ENCODE measurements around the gene PRR12. TPM values are rescaled to one million over a fixed set of nuclear protein-coding genes. Genes with fewer than 3 reads are reported as not detected.

Gene PRR12
- total and polyA plus RNA-seq, 9 of the 15 experiments (the other 6 are each of a cell fraction or from before 2014, with no cell fraction given): 0.01 to 21.1 (median 0.98) TPM

DNA sequence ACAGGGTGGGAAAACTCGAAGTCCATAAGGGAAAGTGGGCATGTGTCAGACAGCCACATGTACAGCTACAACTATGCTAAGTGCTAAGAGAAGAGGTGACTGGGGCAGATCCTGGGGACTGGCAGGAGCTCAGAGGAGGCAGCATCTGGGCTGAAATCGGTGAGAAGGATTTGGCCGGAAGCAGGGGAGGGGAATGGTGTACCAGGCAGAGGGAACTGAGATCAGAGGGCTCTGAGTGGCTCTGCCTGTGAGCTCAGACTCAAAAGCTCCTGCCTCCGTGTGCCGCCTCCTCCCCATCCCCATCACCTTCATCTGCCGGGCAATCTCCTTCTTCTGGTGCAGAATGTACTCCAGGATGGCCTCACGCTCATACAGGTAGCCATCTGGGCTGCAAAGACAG is 32.4 kb upstream of the PRR12 start:
- Histone ChIP-seq H3K9me1 (ENCODE audit: control insufficient read depth, insufficient read depth, low read length) (no peaks in the 10 kb centered on the region), H3K4me3 (no peak overlapping the region), H3K4me1 (replicated peaks in 1 of 2; ENCODE audit: control insufficient read depth in 2 of 2, insufficient read depth in 2 of 2, low read length in 2 of 2) (peaks cover 12 to 39% of the 10 kb centered on the region in 2 experiments), H3K27ac (ENCODE audit: extremely low read depth, low read depth, low read length) (no peak overlapping the region), H3K79me2 (ENCODE audit: control insufficient read depth, insufficient read depth, low read length) (peaks cover 17% of the 10 kb centered on the region), H3K27me3 (ENCODE audit: control insufficient read depth in 2 of 2, insufficient read depth in 2 of 2, low read length in 2 of 2) (no peaks in the 10 kb centered on the region), H3K4me2 (ENCODE audit: insufficient read depth, low read length) (no peak overlapping the region), H2AFZ (ENCODE audit: low read depth, low read length) (no peak overlapping the region), H4K20me1 (replicated peaks; ENCODE audit: control insufficient read depth, insufficient read depth, low read length) (no peaks in the 10 kb centered on the region; the same call in 1 of the 2 replicates), H3K36me3 (ENCODE audit: control insufficient read depth, insufficient read depth, low read length) (peaks cover 70% of the 10 kb centered on the region), H3K9ac (ENCODE audit: insufficient read depth in 1 of 2, low read depth in 2 of 2, low read length in 2 of 2) (no peak overlapping the region; a peak in 1 of 4 replicates), H3K9me3 (replicated peaks; ENCODE audit: control insufficient read depth, insufficient read depth, low read depth, low read length) (no peaks in the 10 kb centered on the region)
- in situ Hi-C loops (cut with MboI): no loop called here
- 82% methylated on average over 5 of the region's 7 CpGs for WGBS (ENCODE audit: insufficient coverage, low coverage, missing lambda C conversion rate)
- DNase-seq (ENCODE audit: extremely low read depth in 1 of 4, low spot score in 3 of 4) (no peak), FAIRE-seq (no peak), ATAC-seq (no peak)
- intact Hi-C loops (cut with micrococcal nuclease): no loop called here
- ChIA-PET POLR2A (interaction anchor here (0.6 to 1.6 kb wide), 8 partner anchors 10 to 832 kb away, joined by 3 to 4 read pairs (median 3); no protein-coding TSS in a partner anchor), CTCF (ENCODE audit: low intra/inter-chr PET ratio) (interaction anchor here (1.0 kb wide), 1 partner anchor 52 kb away, joined by 3 read pairs; no protein-coding TSS in a partner anchor)
- TF ChIP-seq PRPF4 (IDR thresholded peaks at IDR 0.05; ENCODE audit: insufficient read depth, low read depth, low read length, poor library complexity, severe bottlenecking): no peak
- no peak for TF ChIP-seq TAL1 (IDR thresholded peaks at IDR 0.05)
- TF ChIP-seq ZNF274 (IDR thresholded peaks at IDR 0.05; ENCODE audit: borderline replicate concordance, low read depth, low read length): no peak
- BruUV-seq (replicated peaks): no TSS peak

DNA sequence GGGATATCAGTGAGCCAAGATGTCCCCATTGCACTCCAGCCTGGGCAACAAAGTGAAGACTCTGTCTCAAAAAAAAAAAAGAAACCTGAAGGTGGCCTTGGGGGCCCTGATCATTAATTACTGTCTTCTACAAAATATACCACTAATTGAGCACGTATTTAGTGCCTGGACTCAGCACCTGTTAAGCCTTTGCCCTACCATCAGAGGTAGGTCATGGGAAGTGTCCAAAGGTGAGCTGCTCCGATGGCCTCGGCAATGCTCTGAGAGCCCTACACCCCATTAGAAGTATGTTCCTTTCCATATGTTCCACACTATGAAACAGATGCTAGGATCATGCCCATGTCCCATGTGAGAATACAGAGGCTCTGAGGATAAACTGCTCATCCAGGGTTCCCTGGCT is 31.5 kb upstream of the PRR12 start:
- Histone ChIP-seq H3K9me3 (replicated peaks; ENCODE audit: control insufficient read depth, insufficient read depth, low read depth, low read length) (no peaks in the 10 kb centered on the region), H3K27me3 (ENCODE audit: control insufficient read depth in 2 of 2, insufficient read depth in 2 of 2, low read length in 2 of 2) (no peaks in the 10 kb centered on the region), H3K27ac (ENCODE audit: extremely low read depth, low read depth, low read length) (no peak overlapping the region), H3K9me1 (ENCODE audit: control insufficient read depth, insufficient read depth, low read length) (no peaks in the 10 kb centered on the region), H3K9ac (ENCODE audit: insufficient read depth in 1 of 2, low read depth in 2 of 2, low read length in 2 of 2) (peak overlapping the region in 1 of 2 experiments; percentile 88; a peak in 2 of 4 replicates), H3K4me2 (ENCODE audit: insufficient read depth, low read length) (no peak overlapping the region), H2AFZ (ENCODE audit: low read depth, low read length) (no peak overlapping the region), H4K20me1 (replicated peaks; ENCODE audit: control insufficient read depth, insufficient read depth, low read length) (no peaks in the 10 kb centered on the region; the same call in 1 of the 2 replicates), H3K36me3 (ENCODE audit: control insufficient read depth, insufficient read depth, low read length) (peaks cover 69% of the 10 kb centered on the region), H3K79me2 (ENCODE audit: control insufficient read depth, insufficient read depth, low read length) (peaks cover 23% of the 10 kb centered on the region), H3K4me3 (no peak overlapping the region), H3K4me1 (replicated peaks in 1 of 2; ENCODE audit: control insufficient read depth in 2 of 2, insufficient read depth in 2 of 2, low read length in 2 of 2) (peaks cover 12 to 39% of the 10 kb centered on the region in 2 experiments)
- no peak for FAIRE-seq
- ChIA-PET CTCF (ENCODE audit: low intra/inter-chr PET ratio) (no interaction called here), POLR2A (interaction anchor here (0.6 to 2.1 kb wide), 6 partner anchors 9 to 272 kb away, joined by 3 to 6 read pairs (median 4); no protein-coding TSS in a partner anchor)
- BruUV-seq (replicated peaks): no TSS peak
- in situ Hi-C loops (cut with MboI) (no loop called here), intact Hi-C loops (cut with micrococcal nuclease) (no loop called here)
- no peak for DNase-seq (ENCODE audit: extremely low read depth in 1 of 4, low spot score in 3 of 4)
- 94% methylated on average over 3 of the region's 3 CpGs for WGBS (ENCODE audit: insufficient coverage, low coverage, missing lambda C conversion rate)
- ATAC-seq: no peak
- TF ChIP-seq, protein P1, sequence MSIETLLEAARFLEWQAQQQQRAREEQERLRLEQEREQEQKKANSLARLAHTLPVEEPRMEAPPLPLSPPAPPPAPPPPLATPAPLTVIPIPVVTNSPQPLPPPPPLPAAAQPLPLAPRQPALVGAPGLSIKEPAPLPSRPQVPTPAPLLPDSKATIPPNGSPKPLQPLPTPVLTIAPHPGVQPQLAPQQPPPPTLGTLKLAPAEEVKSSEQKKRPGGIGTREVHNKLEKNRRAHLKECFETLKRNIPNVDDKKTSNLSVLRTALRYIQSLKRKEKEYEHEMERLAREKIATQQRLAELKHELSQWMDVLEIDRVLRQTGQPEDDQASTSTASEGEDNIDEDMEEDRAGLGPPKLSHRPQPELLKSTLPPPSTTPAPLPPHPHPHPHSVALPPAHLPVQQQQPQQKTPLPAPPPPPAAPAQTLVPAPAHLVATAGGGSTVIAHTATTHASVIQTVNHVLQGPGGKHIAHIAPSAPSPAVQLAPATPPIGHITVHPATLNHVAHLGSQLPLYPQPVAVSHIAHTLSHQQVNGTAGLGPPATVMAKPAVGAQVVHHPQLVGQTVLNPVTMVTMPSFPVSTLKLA (conservative IDR thresholded peaks at IDR 0.05): no peak
- TF ChIP-seq, protein P2, sequence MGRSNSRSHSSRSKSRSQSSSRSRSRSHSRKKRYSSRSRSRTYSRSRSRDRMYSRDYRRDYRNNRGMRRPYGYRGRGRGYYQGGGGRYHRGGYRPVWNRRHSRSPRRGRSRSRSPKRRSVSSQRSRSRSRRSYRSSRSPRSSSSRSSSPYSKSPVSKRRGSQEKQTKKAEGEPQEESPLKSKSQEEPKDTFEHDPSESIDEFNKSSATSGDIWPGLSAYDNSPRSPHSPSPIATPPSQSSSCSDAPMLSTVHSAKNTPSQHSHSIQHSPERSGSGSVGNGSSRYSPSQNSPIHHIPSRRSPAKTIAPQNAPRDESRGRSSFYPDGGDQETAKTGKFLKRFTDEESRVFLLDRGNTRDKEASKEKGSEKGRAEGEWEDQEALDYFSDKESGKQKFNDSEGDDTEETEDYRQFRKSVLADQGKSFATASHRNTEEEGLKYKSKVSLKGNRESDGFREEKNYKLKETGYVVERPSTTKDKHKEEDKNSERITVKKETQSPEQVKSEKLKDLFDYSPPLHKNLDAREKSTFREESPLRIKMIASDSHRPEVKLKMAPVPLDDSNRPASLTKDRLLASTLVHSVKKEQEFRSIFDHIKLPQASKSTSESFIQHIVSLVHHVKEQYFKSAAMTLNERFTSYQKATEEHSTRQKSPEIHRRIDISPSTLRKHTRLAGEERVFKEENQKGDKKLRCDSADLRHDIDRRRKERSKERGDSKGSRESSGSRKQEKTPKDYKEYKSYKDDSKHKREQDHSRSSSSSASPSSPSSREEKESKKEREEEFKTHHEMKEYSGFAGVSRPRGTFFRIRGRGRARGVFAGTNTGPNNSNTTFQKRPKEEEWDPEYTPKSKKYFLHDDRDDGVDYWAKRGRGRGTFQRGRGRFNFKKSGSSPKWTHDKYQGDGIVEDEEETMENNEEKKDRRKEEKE (IDR thresholded peaks at IDR 0.05; ENCODE audit: borderline replicate concordance in 1 of 2, control insufficient read depth in 1 of 2, low read depth in 2 of 2, low read length in 1 of 2): no peak
- TF ChIP-seq ZFP1 (CRISPR knock-in tag; IDR thresholded peaks at IDR 0.05) (no peak), ZNF507 (tag; conservative IDR thresholded peaks at IDR 0.05) (no peak)
- TF ChIP-seq, protein P3, sequence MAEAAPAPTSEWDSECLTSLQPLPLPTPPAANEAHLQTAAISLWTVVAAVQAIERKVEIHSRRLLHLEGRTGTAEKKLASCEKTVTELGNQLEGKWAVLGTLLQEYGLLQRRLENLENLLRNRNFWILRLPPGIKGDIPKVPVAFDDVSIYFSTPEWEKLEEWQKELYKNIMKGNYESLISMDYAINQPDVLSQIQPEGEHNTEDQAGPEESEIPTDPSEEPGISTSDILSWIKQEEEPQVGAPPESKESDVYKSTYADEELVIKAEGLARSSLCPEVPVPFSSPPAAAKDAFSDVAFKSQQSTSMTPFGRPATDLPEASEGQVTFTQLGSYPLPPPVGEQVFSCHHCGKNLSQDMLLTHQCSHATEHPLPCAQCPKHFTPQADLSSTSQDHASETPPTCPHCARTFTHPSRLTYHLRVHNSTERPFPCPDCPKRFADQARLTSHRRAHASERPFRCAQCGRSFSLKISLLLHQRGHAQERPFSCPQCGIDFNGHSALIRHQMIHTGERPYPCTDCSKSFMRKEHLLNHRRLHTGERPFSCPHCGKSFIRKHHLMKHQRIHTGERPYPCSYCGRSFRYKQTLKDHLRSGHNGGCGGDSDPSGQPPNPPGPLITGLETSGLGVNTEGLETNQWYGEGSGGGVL (CRISPR knock-in tag; IDR thresholded peaks at IDR 0.05): no peak

Measured in K562 (cell line).